Activated T-helper 2 cell treated with anti-CD3 and anti-CD28 coated beads, Interferon-gamma antibody, Interleukin-2, Interleukin-4, amounts not matched to agents 10 μg/mL and 5 μg/mL and 100 μg/mL, durations not matched to agents 14 hours and 24 hours and 36 hours (primary cell): ENCODE measurements around the gene GJA3. TPM values are rescaled to one million over a fixed set of nuclear protein-coding genes. Genes with fewer than 3 reads are reported as not detected.

Experiments used
- DNase-seq: peaks from one replicate; pipeline ENCODE4 v3.0.0; 2021; ENCODE audit warnings: low spot score
- H3K27ac Mint-ChIP-seq: one replicate; pipeline ENCODE4 v1.8.0; 2021; ENCODE audit warnings: mixed read lengths
- H3K27me3 Mint-ChIP-seq: one replicate; pipeline ENCODE4 v1.8.0; 2021; ENCODE audit warnings: low read depth, mixed read lengths
- H3K36me3 Mint-ChIP-seq: one replicate; pipeline ENCODE4 v1.8.0; 2021; ENCODE audit warnings: low read depth, mixed read lengths
- H3K4me1 Mint-ChIP-seq: one replicate; pipeline ENCODE4 v1.8.0; 2021; ENCODE audit warnings: low read depth, mixed read lengths
- H3K4me3 Mint-ChIP-seq: one replicate; pipeline ENCODE4 v1.8.0; 2021; ENCODE audit warnings: low read depth, mild to moderate bottlenecking, moderate library complexity, mixed read lengths
- H3K9me3 Mint-ChIP-seq: one replicate; pipeline ENCODE4 v1.8.0; 2021; ENCODE audit warnings: mixed read lengths
- intact Hi-C: fragments of 100-400 bp; cut with micrococcal nuclease; formaldehyde crosslinking; loops from one replicate; pipeline ENCODE4 v1.15.1; 2023
- total RNA-seq: library from RNA; stranded (reverse); gene quantifications from 2 replicates; pipeline ENCODE4 v1.2.3, GENCODE V29; 2022

The GJA3 gene
- total RNA-seq, 1 donor from 2014 or later, result 0.07 TPM

- Mint-ChIP-seq H3K4me1 (peaks cover 2% of the 10 kb centered on the region), H3K9me3 (no peaks in the 10 kb centered on the region), H3K4me3 (peak overlapping the region; percentile 45), H3K27me3 (peaks cover 26% of the 10 kb centered on the region), H3K27ac (no peak overlapping the region), H3K36me3 (no peaks in the 10 kb centered on the region)
- no peak for DNase-seq
- intact Hi-C loops, result loop anchor here (1.0 kb wide), 1 partner anchor 35 kb away; no protein-coding TSS in a partner anchor
These were observed 32.4 kb downstream of the GJA3 start for GRCh38 chr13:20128459-20128931.

DNA sequence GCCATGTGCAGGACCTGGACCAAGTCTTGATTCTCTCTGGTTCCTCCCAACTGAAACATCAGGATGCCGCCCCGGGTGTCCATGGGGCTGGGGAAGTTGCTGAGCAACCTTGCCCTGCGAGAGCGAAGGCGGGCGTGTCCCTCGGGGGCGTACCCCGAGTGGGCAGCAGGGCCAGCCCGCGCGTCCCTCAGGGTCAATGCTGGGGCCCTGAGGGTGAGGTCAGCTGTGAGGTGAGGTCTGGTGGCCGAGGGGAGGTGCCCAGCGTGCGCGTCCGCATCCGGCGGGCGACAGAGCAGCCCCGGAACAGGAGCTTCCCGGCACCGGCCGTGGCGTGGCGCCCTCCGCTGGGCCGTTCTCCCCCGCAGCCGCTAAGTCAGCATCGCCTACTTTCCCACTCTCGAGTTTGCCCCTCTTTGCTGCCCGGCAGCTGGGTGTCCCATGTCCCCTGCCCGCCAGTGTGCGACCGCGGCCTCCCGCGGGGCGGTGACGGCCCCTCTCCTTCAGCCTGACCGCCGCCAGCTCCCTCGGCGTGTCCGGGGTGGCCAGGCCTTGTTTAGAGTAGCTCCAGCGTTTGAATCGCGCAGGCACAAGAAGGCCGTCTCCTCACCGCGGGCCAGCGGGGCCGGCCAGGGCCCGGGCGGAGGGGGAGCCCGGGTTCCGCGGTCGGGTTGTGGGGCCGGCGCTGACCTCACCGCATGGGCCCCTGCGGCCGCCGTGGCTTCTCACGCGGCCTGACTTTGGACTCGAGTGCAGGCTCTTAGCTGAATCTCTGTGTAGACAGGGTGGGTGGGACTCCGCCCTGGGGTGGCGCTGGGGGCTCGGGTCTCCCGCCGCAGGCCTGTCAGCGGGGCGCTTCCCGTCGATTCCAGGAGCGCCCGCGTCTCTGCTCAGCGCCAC lies 33.0 kb downstream of the GJA3 start:
- intact Hi-C loops, result loop anchor here (1.0 kb wide), 1 partner anchor 35 kb away; no protein-coding TSS in a partner anchor
- no peaks in the 10 kb centered on the region for H3K36me3 Mint-ChIP-seq
- peak overlapping the region; percentile 54 for H3K4me3 Mint-ChIP-seq
- no peak overlapping the region for H3K27ac Mint-ChIP-seq
- H3K27me3 Mint-ChIP-seq, result peaks cover 28% of the 10 kb centered on the region
- peaks cover 2% of the 10 kb centered on the region for H3K4me1 Mint-ChIP-seq
- no peaks in the 10 kb centered on the region for H3K9me3 Mint-ChIP-seq
- peak; percentile 33 for DNase-seq

GRCh38 chr13:20127262-20127561 lies 33.6 kb downstream of the GJA3 start:
- Mint-ChIP-seq H3K27me3 (peaks cover 27% of the 10 kb centered on the region), H3K36me3 (no peaks in the 10 kb centered on the region), H3K4me3 (peak overlapping the region; percentile 54), H3K4me1 (peaks cover 2% of the 10 kb centered on the region), H3K9me3 (no peaks in the 10 kb centered on the region), H3K27ac (no peak overlapping the region)
- intact Hi-C loops, result no loop called here
- DNase-seq, result no peak

- no peak overlapping the region for H3K4me3 Mint-ChIP-seq
- H3K27me3 Mint-ChIP-seq, result peaks cover 26% of the 10 kb centered on the region
- H3K9me3 Mint-ChIP-seq, result no peaks in the 10 kb centered on the region
These were observed 34.2 kb downstream of the GJA3 start for GRCh38 chr13:20126541-20127261.

GRCh38 chr13:20125783-20126165 lies 35.1 kb downstream of the GJA3 start:
- Mint-ChIP-seq H3K27me3 (peaks cover 28% of the 10 kb centered on the region), H3K4me3 (no peak overlapping the region), H3K27ac (no peak overlapping the region), H3K4me1 (peaks cover 5% of the 10 kb centered on the region), H3K36me3 (no peaks in the 10 kb centered on the region), H3K9me3 (no peaks in the 10 kb centered on the region)
- intact Hi-C loops, result no loop called here
- DNase-seq, result no peak

More at GRCh38 chr13:20126541-20127261, 34.2 kb downstream of the GJA3 start:
- no peak for DNase-seq
- intact Hi-C loops, result no loop called here
- Mint-ChIP-seq H3K36me3 (no peaks in the 10 kb centered on the region), H3K4me1 (peaks cover 2% of the 10 kb centered on the region), H3K27ac (no peak overlapping the region)

GRCh38 chr13:20125129-20125782 lies 35.6 kb downstream of the GJA3 start:
- Mint-ChIP-seq H3K27me3 (peaks cover 28% of the 10 kb centered on the region), H3K4me1 (peaks cover 5% of the 10 kb centered on the region), H3K36me3 (no peaks in the 10 kb centered on the region), H3K4me3 (no peak overlapping the region), H3K9me3 (no peaks in the 10 kb centered on the region), H3K27ac (no peak overlapping the region)
- no peak for DNase-seq
- intact Hi-C loops, result no loop called here

DNA sequence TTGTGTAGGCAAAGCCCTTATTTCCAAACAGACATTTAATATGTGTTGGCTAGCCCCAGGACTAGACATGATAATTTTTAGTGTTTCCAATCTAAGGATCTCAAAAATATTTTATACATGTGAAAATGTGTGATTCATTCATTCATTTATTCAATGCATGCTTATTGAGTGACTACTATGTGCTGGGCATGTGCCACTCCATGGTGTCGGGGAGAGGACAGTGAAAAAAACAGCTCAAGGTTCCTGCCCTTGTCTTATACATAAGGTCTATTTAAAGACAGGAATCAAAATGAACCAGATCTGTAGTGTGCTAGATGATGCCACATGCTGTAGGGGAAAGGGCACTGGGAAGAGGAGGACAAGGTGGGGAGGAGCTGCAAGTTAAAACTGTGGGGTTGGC lies 36.5 kb downstream of the GJA3 start:
- H3K4me1 Mint-ChIP-seq, result peaks cover 14% of the 10 kb centered on the region
- no peak overlapping the region for H3K4me3 Mint-ChIP-seq
- H3K27ac Mint-ChIP-seq, result no peak overlapping the region
- peaks cover 28% of the 10 kb centered on the region for H3K27me3 Mint-ChIP-seq
- intact Hi-C loops, result no loop called here
- no peak for DNase-seq
- H3K9me3 Mint-ChIP-seq, result no peaks in the 10 kb centered on the region
- H3K36me3 Mint-ChIP-seq, result no peaks in the 10 kb centered on the region

GRCh38 chr13:20121159-20121525 lies 39.7 kb downstream of the GJA3 start:
- H3K36me3 Mint-ChIP-seq, result no peaks in the 10 kb centered on the region
- no peak for DNase-seq
- intact Hi-C loops, result no loop called here
- H3K4me3 Mint-ChIP-seq, result peak overlapping the region; percentile 52
- H3K9me3 Mint-ChIP-seq, result no peaks in the 10 kb centered on the region
- H3K27ac Mint-ChIP-seq, result no peak overlapping the region
- H3K4me1 Mint-ChIP-seq, result peaks cover 18% of the 10 kb centered on the region
- H3K27me3 Mint-ChIP-seq, result peaks cover 28% of the 10 kb centered on the region

GRCh38 chr13:20119960-20120359 lies 40.9 kb downstream of the GJA3 start:
- no peak for DNase-seq
- intact Hi-C loops, result no loop called here
- Mint-ChIP-seq H3K27ac (peak overlapping the region; percentile 28), H3K9me3 (no peaks in the 10 kb centered on the region), H3K27me3 (peaks cover 21% of the 10 kb centered on the region), H3K4me3 (peak overlapping the region; percentile 73), H3K36me3 (no peaks in the 10 kb centered on the region), H3K4me1 (peaks cover 18% of the 10 kb centered on the region)

DNA sequence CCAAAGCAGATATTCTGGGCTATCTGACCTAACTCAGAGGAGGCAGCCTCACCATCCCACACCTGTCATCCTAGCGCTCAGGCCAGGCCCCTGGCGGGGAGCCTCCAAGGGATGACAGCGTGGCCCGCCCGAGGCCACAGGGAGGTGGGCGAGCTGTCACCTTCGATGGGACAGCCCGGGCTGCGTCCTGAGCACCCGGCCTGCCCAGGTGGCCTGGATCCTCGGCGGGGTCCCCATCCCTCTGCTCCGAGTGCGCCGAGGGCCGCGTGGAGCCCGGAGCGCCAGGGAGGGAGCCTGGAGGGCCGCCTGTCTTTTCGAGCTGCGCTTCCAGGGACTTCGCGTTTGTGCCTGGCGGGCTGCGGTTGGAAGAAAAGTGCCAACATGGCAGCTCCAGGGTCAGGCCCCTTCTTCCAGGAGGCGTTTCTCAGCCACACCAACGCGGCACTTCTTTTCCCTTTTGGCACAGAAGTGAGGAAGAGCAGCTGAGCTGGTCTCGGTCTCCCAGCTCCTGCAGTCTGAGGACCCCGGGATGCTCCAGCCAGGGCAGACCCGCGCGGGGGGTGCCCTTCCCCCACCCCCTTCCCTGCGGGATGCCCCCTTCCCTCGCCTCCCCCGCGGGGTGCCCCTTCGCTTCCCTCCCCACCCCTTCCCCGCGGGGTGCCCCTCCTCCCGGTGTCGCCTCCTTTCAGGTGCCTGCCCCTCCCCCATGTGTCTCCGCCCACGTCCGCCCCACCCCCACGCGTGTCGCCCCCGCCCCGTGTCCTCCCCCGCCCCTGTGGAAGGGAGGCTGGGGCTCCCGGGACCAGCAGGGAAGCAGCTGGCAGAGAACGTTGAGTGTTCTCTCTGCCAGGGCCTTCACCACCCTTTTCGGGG lies 42.3 kb downstream of the GJA3 start:
- Mint-ChIP-seq H3K4me3 (peak overlapping the region; percentile 73), H3K4me1 (peaks cover 16% of the 10 kb centered on the region), H3K27me3 (peaks cover 13% of the 10 kb centered on the region), H3K36me3 (no peaks in the 10 kb centered on the region), H3K9me3 (no peaks in the 10 kb centered on the region), H3K27ac (no peak overlapping the region)
- DNase-seq, result no peak
- intact Hi-C loops, result no loop called here

DNA sequence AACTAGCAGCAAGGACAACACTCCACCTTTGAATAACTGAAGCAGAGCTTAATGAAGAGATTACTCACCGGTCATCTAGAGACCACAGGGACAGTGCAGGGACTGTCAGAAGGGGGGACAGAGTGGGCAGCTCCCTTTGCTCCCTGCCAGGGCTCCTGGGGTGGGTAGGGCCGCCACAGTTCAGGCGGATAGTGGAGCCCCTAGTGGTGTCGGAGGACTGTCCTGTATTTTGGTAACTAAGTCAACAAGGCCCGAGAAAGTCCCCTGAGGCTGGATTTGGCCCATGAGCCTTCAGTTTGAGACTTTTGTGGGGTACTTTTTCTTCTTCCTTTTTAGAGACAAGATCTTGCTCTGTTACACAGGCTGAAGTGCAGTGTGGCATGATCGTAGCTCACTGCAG lies 44.6 kb downstream of the GJA3 start:
- Mint-ChIP-seq H3K4me3 (no peak overlapping the region), H3K27me3 (peaks cover 3% of the 10 kb centered on the region), H3K36me3 (no peaks in the 10 kb centered on the region), H3K27ac (no peak overlapping the region), H3K9me3 (no peaks in the 10 kb centered on the region), H3K4me1 (peaks cover 15% of the 10 kb centered on the region)
- DNase-seq, result no peak
- intact Hi-C loops, result no loop called here

DNA sequence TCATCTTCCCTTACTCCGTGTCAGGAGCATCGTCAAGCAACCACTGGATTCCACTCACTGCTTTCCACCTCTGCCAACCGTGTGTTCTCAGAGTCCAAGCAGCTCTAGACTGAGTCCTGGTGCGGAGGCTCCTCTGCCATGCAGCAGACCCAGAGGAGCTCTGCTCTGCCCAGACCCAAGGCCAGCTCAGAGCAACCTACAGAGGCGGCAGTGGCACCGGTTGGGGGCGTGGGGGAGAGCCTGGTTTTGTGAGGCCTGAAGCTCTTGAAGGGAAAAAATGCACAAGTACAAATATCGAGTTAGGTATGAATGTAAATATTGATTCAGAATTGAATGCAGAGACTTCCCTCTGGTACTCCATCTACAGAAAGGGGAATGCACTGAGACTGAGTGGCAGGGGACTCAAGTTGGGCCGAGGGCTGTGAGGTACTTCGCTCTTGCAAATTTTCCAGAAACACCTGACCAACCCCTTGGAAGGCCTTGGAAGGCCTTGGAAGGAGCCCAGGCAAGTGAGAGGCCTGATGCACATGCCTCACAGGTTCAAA lies 46.7 kb downstream of the GJA3 start:
- no peak overlapping the region for H3K4me3 Mint-ChIP-seq
- no peak for DNase-seq
- intact Hi-C loops, result no loop called here
- no peaks in the 10 kb centered on the region for H3K36me3 Mint-ChIP-seq
- peaks cover 2% of the 10 kb centered on the region for H3K27me3 Mint-ChIP-seq
- H3K27ac Mint-ChIP-seq, result no peak overlapping the region
- no peaks in the 10 kb centered on the region for H3K9me3 Mint-ChIP-seq
- H3K4me1 Mint-ChIP-seq, result peaks cover 2% of the 10 kb centered on the region
